ENCODE measurements around the gene ZFP36. TPM values are rescaled to one million over a fixed set of nuclear protein-coding genes. Genes with fewer than 3 reads are reported as not detected.

ZFP36 gene
- total RNA-seq, 1 donor from 2014 or later, result 39.9 TPM

GRCh38 chr19:39427707-39428106 lies 21.1 kb downstream of the ZFP36 start:
- DNase-seq, result no peak
- Mint-ChIP-seq H3K4me1 (peaks cover 14% of the 10 kb centered on the region), H3K27ac (no peak overlapping the region), H3K9me3 (no peaks in the 10 kb centered on the region), H3K4me3 (no peak overlapping the region), H3K27me3 (no peaks in the 10 kb centered on the region), H3K36me3 (ENCODE audit: low read depth) (peaks cover 32% of the 10 kb centered on the region)
- intact Hi-C loops (cut with micrococcal nuclease), result no loop called here

- no peaks in the 10 kb centered on the region for H3K9me3 Mint-ChIP-seq
- H3K27ac Mint-ChIP-seq, result no peak overlapping the region
- H3K4me1 Mint-ChIP-seq, result peaks cover 18% of the 10 kb centered on the region
- H3K36me3 Mint-ChIP-seq (ENCODE audit: low read depth), result peaks cover 36% of the 10 kb centered on the region
- H3K27me3 Mint-ChIP-seq, result no peaks in the 10 kb centered on the region
- no peak overlapping the region for H3K4me3 Mint-ChIP-seq
- intact Hi-C loops (cut with micrococcal nuclease), result no loop called here
- no peak for DNase-seq
These were observed 21.9 kb downstream of the ZFP36 start for GRCh38 chr19:39428283-39429112.

- Mint-ChIP-seq H3K36me3 (ENCODE audit: low read depth) (peaks cover 49% of the 10 kb centered on the region), H3K9me3 (no peaks in the 10 kb centered on the region), H3K4me3 (peak overlapping the region; percentile 66), H3K27ac (peak overlapping the region; percentile 97), H3K27me3 (no peaks in the 10 kb centered on the region), H3K4me1 (peaks cover 34% of the 10 kb centered on the region)
- DNase-seq, result peak; percentile 91
- intact Hi-C loops (cut with micrococcal nuclease), result loop anchor here (1.0 to 2.0 kb wide), 3 partner anchors 17 to 40 kb away; partner anchors contain the start of genes MED29, PAF1 and PLEKHG2
These were observed 24.3 kb downstream of the ZFP36 start for GRCh38 chr19:39430675-39431593.

- Mint-ChIP-seq H3K27ac (peak overlapping the region; percentile 85), H3K36me3 (ENCODE audit: low read depth) (peaks cover 46% of the 10 kb centered on the region), H3K4me1 (peaks cover 44% of the 10 kb centered on the region), H3K4me3 (peak overlapping the region; percentile 26), H3K9me3 (no peaks in the 10 kb centered on the region), H3K27me3 (no peaks in the 10 kb centered on the region)
- intact Hi-C loops (cut with micrococcal nuclease), result no loop called here
- DNase-seq, result no peak
These were observed 26.0 kb downstream of the ZFP36 start for GRCh38 chr19:39432677-39433025.

- Mint-ChIP-seq H3K27me3 (no peaks in the 10 kb centered on the region), H3K4me1 (peaks cover 44% of the 10 kb centered on the region), H3K36me3 (ENCODE audit: low read depth) (peaks cover 46% of the 10 kb centered on the region)
These were observed 26.9 kb downstream of the ZFP36 start for GRCh38 chr19:39433480-39434079.

GRCh38 chr19:39434123-39435076 lies 27.8 kb downstream of the ZFP36 start:
- H3K4me1 Mint-ChIP-seq, result peaks cover 44% of the 10 kb centered on the region
- peak overlapping the region; percentile 99 for H3K27ac Mint-ChIP-seq
- H3K4me3 Mint-ChIP-seq, result peak overlapping the region; percentile 91
- H3K36me3 Mint-ChIP-seq (ENCODE audit: low read depth), result peaks cover 46% of the 10 kb centered on the region
- intact Hi-C loops (cut with micrococcal nuclease), result no loop called here
- no peak for DNase-seq
- no peaks in the 10 kb centered on the region for H3K9me3 Mint-ChIP-seq
- H3K27me3 Mint-ChIP-seq, result no peaks in the 10 kb centered on the region

More at GRCh38 chr19:39433480-39434079, 26.9 kb downstream of the ZFP36 start:
- peak overlapping the region; percentile 85 for H3K27ac Mint-ChIP-seq
- peak overlapping the region; percentile 91 for H3K4me3 Mint-ChIP-seq
- no peaks in the 10 kb centered on the region for H3K9me3 Mint-ChIP-seq
- DNase-seq, result no peak
- intact Hi-C loops (cut with micrococcal nuclease), result no loop called here

DNA sequence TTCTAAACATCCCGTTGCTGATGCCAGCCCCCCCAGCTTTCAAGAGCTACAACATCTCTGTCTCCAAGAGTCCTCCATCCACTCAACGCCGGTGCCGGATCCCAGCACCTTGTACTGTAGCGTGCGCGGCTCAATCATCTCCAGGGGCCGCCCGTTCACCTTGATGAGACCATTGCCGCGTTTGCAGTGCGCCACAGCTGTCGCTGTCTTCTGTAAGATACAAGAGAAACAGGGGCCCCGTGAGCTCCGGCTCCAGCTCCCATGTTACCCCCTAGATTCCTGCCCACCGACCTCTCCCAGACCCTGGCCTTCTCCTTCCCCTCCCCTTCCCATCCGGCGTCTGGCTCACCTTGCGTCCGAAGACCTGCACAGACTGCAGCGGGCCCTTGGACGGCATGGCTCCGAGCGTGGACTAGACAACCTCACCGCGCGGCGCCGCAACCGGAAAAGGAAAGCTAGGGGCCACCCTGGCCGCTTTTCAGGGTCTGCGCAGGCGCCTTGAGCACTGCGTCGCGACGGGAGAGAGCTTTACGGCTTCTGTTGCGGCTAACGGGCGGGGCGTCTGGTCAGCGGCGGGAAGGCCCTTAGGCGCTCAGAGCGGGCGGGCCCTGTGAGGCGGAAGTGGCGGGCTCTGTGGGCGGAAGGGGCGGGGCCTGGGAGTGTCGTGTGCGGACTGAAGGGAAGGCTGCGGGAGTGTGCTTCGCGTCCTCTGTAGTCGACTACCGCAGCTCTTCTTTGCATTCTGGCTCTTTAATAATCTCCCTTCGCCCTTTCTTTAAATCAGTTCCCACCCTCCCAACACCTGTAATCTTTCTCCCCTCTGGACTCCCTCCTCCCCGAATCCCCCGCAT lies 29.1 kb downstream of the ZFP36 start, which contains the start of gene RPS16:
TSS of gene RPS16 (minus strand) at position 451 of the 851 bp plus-strand sequence. CDS start at position 397, 54 bp downstream.
- intact Hi-C loops (cut with micrococcal nuclease), result loop anchor here (1.0 kb wide), 2 partner anchors 10 to 23 kb away; partner anchors contain the start of genes PLEKHG2 and SUPT5H
- DNase-seq, result peak; percentile 100
- Mint-ChIP-seq H3K4me3 (peak within 1 kb of the TSS; percentile 91), H3K27me3 (no peaks in the 10 kb centered on the region), H3K4me1 (peaks cover 45% of the 10 kb centered on the region), H3K36me3 (ENCODE audit: low read depth) (peaks cover 42% of the 10 kb centered on the region), H3K27ac (peak within 1 kb of the TSS; percentile 99), H3K9me3 (no peaks in the 10 kb centered on the region)

GRCh38 chr19:39436350-39436716 lies 29.7 kb downstream of the ZFP36 start:
- intact Hi-C loops (cut with micrococcal nuclease), result loop anchor here (1.0 kb wide), 2 partner anchors 9 to 24 kb away; partner anchors contain the start of genes PLEKHG2 and SUPT5H
- Mint-ChIP-seq H3K9me3 (no peaks in the 10 kb centered on the region), H3K36me3 (ENCODE audit: low read depth) (peaks cover 36% of the 10 kb centered on the region), H3K27me3 (no peaks in the 10 kb centered on the region), H3K27ac (peak overlapping the region; percentile 99), H3K4me3 (peak overlapping the region; percentile 91), H3K4me1 (peaks cover 39% of the 10 kb centered on the region)
- no peak for DNase-seq

DNA sequence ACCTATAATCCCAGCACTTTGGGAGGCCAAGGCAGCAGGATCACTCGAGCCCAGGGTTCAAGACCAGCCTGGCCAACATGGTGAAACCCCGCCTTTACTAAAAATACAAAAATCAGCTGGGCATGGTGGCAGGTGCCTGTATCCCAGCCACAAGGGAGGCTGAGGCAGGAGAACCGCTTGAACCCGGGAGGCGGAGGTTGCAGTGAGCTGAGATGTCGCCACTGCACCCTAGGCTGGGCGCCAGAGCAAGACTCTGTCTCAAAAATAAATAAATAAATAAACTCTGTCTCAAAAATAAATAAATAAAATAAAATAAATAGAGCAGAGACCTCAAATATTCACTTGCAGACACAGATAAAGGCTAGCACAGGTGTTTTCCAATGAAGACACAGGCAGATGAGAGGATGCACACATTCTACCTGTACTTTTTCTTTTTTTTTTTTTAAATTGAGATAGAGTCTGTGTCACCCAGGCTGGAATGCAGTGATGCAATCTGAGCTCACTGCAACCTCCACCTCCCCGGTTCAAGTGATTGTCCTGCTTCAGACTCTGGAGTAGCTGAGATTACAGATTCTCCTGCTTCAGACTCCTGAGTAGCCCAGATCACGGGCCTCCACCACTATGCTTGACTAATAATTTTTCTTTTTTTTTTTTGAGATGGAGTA lies 31.8 kb downstream of the ZFP36 start:
- intact Hi-C loops (cut with micrococcal nuclease), result no loop called here
- no peak for DNase-seq
- H3K27ac Mint-ChIP-seq, result no peak overlapping the region

DNA sequence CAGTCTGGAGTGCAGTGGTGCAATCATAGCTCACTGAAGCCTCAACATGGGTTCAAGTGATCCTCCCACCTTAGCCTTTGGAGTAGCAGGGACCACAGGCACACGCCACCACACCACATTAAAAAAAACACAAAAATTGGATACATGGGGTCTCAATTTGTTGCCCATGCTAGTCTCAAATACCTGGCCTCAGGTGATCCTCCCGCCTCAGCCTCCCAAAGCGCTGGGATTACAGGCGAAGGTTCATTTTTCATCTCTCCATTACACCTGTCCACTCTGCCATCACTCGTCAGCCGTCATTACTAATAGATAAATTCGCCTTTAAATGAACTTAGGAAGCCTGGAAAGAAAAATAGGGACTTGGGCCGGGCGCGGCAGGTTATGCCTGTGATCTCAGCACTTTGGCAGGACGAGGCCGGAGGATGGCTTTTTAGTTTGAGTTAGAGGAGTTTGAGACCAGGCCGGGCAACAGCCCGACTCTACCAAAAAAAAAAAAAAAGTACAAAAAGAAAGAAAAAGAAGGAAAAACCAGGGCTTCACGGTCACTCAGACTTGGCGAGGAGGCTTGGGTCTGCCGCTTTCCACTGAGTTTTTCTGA lies 38.0 kb downstream of the ZFP36 start:
- no peak for DNase-seq
- H3K9me3 Mint-ChIP-seq, result no peaks in the 10 kb centered on the region
- H3K36me3 Mint-ChIP-seq (ENCODE audit: low read depth), result peaks cover 36% of the 10 kb centered on the region
- peaks cover 33% of the 10 kb centered on the region for H3K4me1 Mint-ChIP-seq
- H3K27ac Mint-ChIP-seq, result peak overlapping the region; percentile 96
- peak overlapping the region; percentile 98 for H3K4me3 Mint-ChIP-seq
- no peaks in the 10 kb centered on the region for H3K27me3 Mint-ChIP-seq
- intact Hi-C loops (cut with micrococcal nuclease), result loop anchor here (1.0 to 5.0 kb wide), 5 partner anchors 8 to 388 kb away; partner anchors contain the start of genes DYRK1B, MED29, PAF1 and SAMD4B

More for the DNA sequence above, 31.8 kb downstream of the ZFP36 start:
- H3K4me1 Mint-ChIP-seq, result peaks cover 32% of the 10 kb centered on the region
- peaks cover 25% of the 10 kb centered on the region for H3K36me3 Mint-ChIP-seq (ENCODE audit: low read depth)
- no peaks in the 10 kb centered on the region for H3K9me3 Mint-ChIP-seq
- H3K27me3 Mint-ChIP-seq, result no peaks in the 10 kb centered on the region
- H3K4me3 Mint-ChIP-seq, result no peak overlapping the region
